Panc1 (cell line): ENCODE data around the gene TEX28. TPM values are rescaled to one million over a fixed set of nuclear protein-coding genes. Genes with fewer than 3 reads are reported as not detected.

Source experiments
- ATAC-seq: fragments of 200-7000 bp; cut with Tn5 transposase; 2 replicates; pipeline ENCODE4 v1.9.1; 2020; ENCODE audit warnings: mild to moderate bottlenecking, moderate library complexity
- BruUV-seq: library from RNA; stranded (reverse); fragments of 400-500 nt; replicated peaks from 2 replicates; lab custom pipeline; 2021; lab: Mats Ljungman, UMichigan
- CTCF ChIA-PET: fragments of 300-600 bp; sonication (Branson Sonifier 250); formaldehyde crosslinking; loops from one replicate; lab custom pipeline; 2022; ENCODE audit warnings: antibody characterized with exemption; lab: Charles Lee
- POLR2A ChIA-PET: fragments of 300-600 bp; sonication (Branson Sonifier 250); formaldehyde crosslinking; loops from one replicate; lab custom pipeline; 2022; ENCODE audit warnings: antibody characterized with exemption; lab: Charles Lee
- DNase-seq: peaks from one replicate; pipeline ENCODE4 v3.0.0-alpha.2; 2010; ENCODE audit warnings: low read depth, low spot score
- H3K27ac ChIP-seq: 2 replicates; pipeline ENCODE4 v1.5.1; 2011; ENCODE audit warnings: mild to moderate bottlenecking, low read length, inconsistent platforms
- H3K27me3 ChIP-seq: fragments of 200-500 bp; sonication (Bioruptor generic); 2 replicates; pipeline ENCODE4 v1.6.0; 2014; ENCODE audit warnings: low read length, inconsistent platforms; ENCODE audit not compliant: control insufficient read depth, insufficient read depth
- H3K36me3 ChIP-seq: fragments of 200-500 bp; sonication (Bioruptor generic); 2 replicates; pipeline ENCODE4 v1.5.1; 2014; ENCODE audit warnings: inconsistent platforms, mild to moderate bottlenecking, low read length, moderate library complexity; ENCODE audit not compliant: control insufficient read depth, insufficient read depth
- H3K4me1 ChIP-seq: 2 replicates; pipeline ENCODE4 v1.5.1; 2011; ENCODE audit warnings: inconsistent platforms, mild to moderate bottlenecking, low read length, moderate library complexity; ENCODE audit not compliant: control insufficient read depth, insufficient read depth
- H3K4me3 ChIP-seq, 2 experiments: 2 replicates each; pipeline ENCODE4 v1.5.1; 2011 to 2012; ENCODE audit warnings: low read depth in 2 of 2, low read length in 2 of 2, mild to moderate bottlenecking in 2 of 2, inconsistent platforms in 1 of 2, moderate library complexity in 1 of 2
- H3K9me3 ChIP-seq: fragments of 200-500 bp; sonication (Bioruptor generic); 2 replicates; pipeline ENCODE4 v1.5.1; 2014; ENCODE audit warnings: low read depth, mild to moderate bottlenecking, inconsistent platforms, low read length, moderate library complexity; ENCODE audit not compliant: control insufficient read depth, insufficient read depth
- POLR2AphosphoS5 ChIP-seq: IDR thresholded peaks from 2 replicates; pipeline ENCODE4 v1.6.1; 2012; ENCODE audit warnings: mild to moderate bottlenecking, low read depth, low read length, moderate library complexity
- SIN3A ChIP-seq: IDR thresholded peaks from 2 replicates; pipeline ENCODE4 v1.6.1; 2012; ENCODE audit warnings: low read depth, mild to moderate bottlenecking, low read length, moderate library complexity, borderline replicate concordance; ENCODE audit not compliant: insufficient read depth
- TCF7L2 ChIP-seq: IDR thresholded peaks from 2 replicates; pipeline ENCODE4 v1.6.1; 2011; ENCODE audit warnings: mild to moderate bottlenecking, low read depth, low read length, inconsistent platforms
- in situ Hi-C: cut with HindIII; loops from 2 replicates; pipeline ENCODE4 v1.10.0; 2016; ENCODE audit warnings: low sequenced_read_pairs, low pct_unique_long_range_greater_than_20kb
- intact Hi-C: fragments of 100-400 bp; cut with micrococcal nuclease; formaldehyde crosslinking; loops from one replicate; pipeline ENCODE4 v1.10.0; 2022; ENCODE audit not compliant: unreplicated experiment
- total RNA-seq: library from RNA; stranded (reverse); gene quantifications from one replicate; pipeline ENCODE4 v1.2.1, GENCODE V29; 2021; ENCODE audit not compliant: unreplicated experiment
- TF ChIP-seq, protein P1 (sequence below), 2 experiments: IDR thresholded peaks; 2 replicates each; pipeline ENCODE4 v1.6.1; 2011 to 2012; ENCODE audit warnings: low read depth in 2 of 2, control low read depth in 1 of 2, low read length in 1 of 2, mild to moderate bottlenecking in 1 of 2, moderate library complexity in 1 of 2; ENCODE audit not compliant: insufficient read depth in 1 of 2
- TF ChIP-seq, protein P2 (sequence below): fragments of 450-650 bp; IDR thresholded peaks from 2 replicates; pipeline ENCODE4 v1.5.1; 2017; ENCODE audit warnings: mild to moderate bottlenecking

The TEX28 gene
- total RNA-seq, 1 experiment from 2014 or later: not detected

DNA sequence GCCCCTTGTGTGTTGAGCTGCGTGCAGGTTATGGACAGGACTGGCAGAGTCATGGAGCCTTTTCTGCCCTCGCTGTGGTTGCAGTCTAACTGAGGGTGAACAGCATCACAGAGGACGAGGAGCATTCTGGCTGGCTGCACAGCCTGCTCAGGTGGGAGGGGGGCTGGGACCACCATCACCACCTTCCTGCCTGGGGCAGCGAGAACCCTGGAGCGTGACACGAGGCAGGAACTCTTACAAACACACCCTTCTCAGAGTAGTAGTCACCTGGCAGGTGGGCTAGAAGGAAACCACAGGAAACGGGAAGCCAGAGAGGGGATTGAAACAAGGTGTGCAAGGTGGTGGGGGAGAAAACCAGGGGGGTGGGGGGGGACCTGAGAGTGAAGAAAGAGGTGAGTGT is 26.2 kb upstream of the TEX28 start:
- Histone ChIP-seq H3K27me3 (peaks cover 5% of the 10 kb centered on the region; the same call in 1 of the 2 replicates), H3K4me3 (no peak overlapping the region), H3K9me3 (no peaks in the 10 kb centered on the region), H3K4me1 (no peaks in the 10 kb centered on the region), H3K36me3 (no peaks in the 10 kb centered on the region), H3K27ac (no peak overlapping the region)
- no peak for TF ChIP-seq SIN3A
- TF ChIP-seq TCF7L2: no peak
- TF ChIP-seq, protein P1, sequence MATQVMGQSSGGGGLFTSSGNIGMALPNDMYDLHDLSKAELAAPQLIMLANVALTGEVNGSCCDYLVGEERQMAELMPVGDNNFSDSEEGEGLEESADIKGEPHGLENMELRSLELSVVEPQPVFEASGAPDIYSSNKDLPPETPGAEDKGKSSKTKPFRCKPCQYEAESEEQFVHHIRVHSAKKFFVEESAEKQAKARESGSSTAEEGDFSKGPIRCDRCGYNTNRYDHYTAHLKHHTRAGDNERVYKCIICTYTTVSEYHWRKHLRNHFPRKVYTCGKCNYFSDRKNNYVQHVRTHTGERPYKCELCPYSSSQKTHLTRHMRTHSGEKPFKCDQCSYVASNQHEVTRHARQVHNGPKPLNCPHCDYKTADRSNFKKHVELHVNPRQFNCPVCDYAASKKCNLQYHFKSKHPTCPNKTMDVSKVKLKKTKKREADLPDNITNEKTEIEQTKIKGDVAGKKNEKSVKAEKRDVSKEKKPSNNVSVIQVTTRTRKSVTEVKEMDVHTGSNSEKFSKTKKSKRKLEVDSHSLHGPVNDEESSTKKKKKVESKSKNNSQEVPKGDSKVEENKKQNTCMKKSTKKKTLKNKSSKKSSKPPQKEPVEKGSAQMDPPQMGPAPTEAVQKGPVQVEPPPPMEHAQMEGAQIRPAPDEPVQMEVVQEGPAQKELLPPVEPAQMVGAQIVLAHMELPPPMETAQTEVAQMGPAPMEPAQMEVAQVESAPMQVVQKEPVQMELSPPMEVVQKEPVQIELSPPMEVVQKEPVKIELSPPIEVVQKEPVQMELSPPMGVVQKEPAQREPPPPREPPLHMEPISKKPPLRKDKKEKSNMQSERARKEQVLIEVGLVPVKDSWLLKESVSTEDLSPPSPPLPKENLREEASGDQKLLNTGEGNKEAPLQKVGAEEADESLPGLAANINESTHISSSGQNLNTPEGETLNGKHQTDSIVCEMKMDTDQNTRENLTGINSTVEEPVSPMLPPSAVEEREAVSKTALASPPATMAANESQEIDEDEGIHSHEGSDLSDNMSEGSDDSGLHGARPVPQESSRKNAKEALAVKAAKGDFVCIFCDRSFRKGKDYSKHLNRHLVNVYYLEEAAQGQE (IDR thresholded peaks at IDR 0.05; ENCODE audit: insufficient read depth in 1 of 2, low read depth in 2 of 2, low read length in 1 of 2): no peak
- no peak for TF ChIP-seq POLR2AphosphoS5
- TF ChIP-seq, protein P2, sequence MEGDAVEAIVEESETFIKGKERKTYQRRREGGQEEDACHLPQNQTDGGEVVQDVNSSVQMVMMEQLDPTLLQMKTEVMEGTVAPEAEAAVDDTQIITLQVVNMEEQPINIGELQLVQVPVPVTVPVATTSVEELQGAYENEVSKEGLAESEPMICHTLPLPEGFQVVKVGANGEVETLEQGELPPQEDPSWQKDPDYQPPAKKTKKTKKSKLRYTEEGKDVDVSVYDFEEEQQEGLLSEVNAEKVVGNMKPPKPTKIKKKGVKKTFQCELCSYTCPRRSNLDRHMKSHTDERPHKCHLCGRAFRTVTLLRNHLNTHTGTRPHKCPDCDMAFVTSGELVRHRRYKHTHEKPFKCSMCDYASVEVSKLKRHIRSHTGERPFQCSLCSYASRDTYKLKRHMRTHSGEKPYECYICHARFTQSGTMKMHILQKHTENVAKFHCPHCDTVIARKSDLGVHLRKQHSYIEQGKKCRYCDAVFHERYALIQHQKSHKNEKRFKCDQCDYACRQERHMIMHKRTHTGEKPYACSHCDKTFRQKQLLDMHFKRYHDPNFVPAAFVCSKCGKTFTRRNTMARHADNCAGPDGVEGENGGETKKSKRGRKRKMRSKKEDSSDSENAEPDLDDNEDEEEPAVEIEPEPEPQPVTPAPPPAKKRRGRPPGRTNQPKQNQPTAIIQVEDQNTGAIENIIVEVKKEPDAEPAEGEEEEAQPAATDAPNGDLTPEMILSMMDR: no peak
- intact Hi-C loops: no loop called here
- DNase-seq (no peak), ATAC-seq (no peak)
- in situ Hi-C loops: no loop called here
- POLR2A ChIA-PET: no interaction called here
- CTCF ChIA-PET: no interaction called here
- BruUV-seq: no TSS peak

DNA sequence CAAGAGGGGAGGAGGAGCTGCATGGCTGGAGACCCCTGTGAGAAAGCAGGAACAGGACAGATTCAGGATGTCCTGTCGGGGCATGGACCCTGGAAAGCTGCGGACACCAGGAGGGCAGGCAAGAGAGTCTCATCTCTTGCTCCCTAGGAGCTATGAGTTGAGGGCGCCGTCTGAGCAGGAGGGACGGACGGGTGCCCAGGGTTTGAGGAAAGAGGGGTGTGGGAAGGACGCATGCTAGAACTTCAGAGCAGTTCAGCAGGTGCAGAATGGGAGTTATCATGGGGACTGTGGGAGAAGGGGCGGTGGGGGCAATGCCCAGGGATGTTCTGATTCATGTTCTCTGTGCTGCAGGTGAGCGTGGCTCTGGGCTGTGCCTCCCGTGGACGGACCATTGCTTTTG is 25.5 kb upstream of the TEX28 start:
- no peak overlapping the region for H3K4me3 ChIP-seq
- POLR2A ChIA-PET: no interaction called here

More for the DNA sequence above, 25.5 kb upstream of the TEX28 start:
- Histone ChIP-seq H3K27me3 (0 out of 2 replicates have a peak, but pooled peaks cover 3% of the 10 kb centered on the region), H3K27ac (no peak overlapping the region), H3K4me1 (no peaks in the 10 kb centered on the region), H3K36me3 (no peaks in the 10 kb centered on the region), H3K9me3 (no peaks in the 10 kb centered on the region)
- intact Hi-C loops: no loop called here
- DNase-seq (no peak), ATAC-seq (no peak)
- no TSS peak for BruUV-seq
- in situ Hi-C loops: no loop called here
- CTCF ChIA-PET: no interaction called here
- TF ChIP-seq TCF7L2 (no peak), POLR2AphosphoS5 (no peak), SIN3A (no peak)
- TF ChIP-seq, protein P2: no peak
- TF ChIP-seq, protein P1 (IDR thresholded peaks at IDR 0.05; ENCODE audit: insufficient read depth in 1 of 2, low read depth in 2 of 2, low read length in 1 of 2): no peak
